ENCODE data around the gene SETD1B. TPM values are rescaled to one million over a fixed set of nuclear protein-coding genes. Genes with fewer than 3 reads are reported as not detected.

SETD1B gene
- polyA plus RNA-seq, 1 donor from 2014 or later: 2.6 TPM

- no peaks in the 10 kb centered on the region for H3F3A ChIP-seq (ENCODE audit: insufficient read depth, low read length, poor library complexity, severe bottlenecking)
- no peak overlapping the region for H2AFZ ChIP-seq (ENCODE audit: low read depth, low read length)
- H3K9me2 ChIP-seq (ENCODE audit: insufficient read depth, low read length): no peaks in the 10 kb centered on the region
- no peak overlapping the region for H3K4me2 ChIP-seq (ENCODE audit: low read length)
- H3K4me3 ChIP-seq (ENCODE audit: low read length): no peak overlapping the region
- no peaks in the 10 kb centered on the region for H3K79me2 ChIP-seq (replicated peaks; ENCODE audit: insufficient read depth, low read length)
- H3K27ac ChIP-seq (ENCODE audit: low read length): no peak overlapping the region
- H4K20me1 ChIP-seq (ENCODE audit: insufficient read depth): no peaks in the 10 kb centered on the region
- no peak overlapping the region for H3K9ac ChIP-seq (ENCODE audit: low read length)
- H3K36me3 ChIP-seq (ENCODE audit: insufficient read depth, low read length): no peaks in the 10 kb centered on the region
- H3K9me3 ChIP-seq (ENCODE audit: low read length): no peaks in the 10 kb centered on the region
- no peak for TF ChIP-seq EP300 (conservative IDR thresholded peaks at IDR 0.05; ENCODE audit: poor library complexity, severe bottlenecking)
- no peak for TF ChIP-seq RAD21 (conservative IDR thresholded peaks at IDR 0.05)
- TF ChIP-seq TAF1 (IDR thresholded peaks at IDR 0.05; ENCODE audit: low read depth): no peak
- TF ChIP-seq REST (IDR thresholded peaks at IDR 0.05; ENCODE audit: borderline replicate concordance): no peak
- TF ChIP-seq CTCF (IDR thresholded peaks at IDR 0.05; ENCODE audit: poor library complexity, severe bottlenecking): no peak
- TF ChIP-seq MXI1 (conservative IDR thresholded peaks at IDR 0.05; ENCODE audit: poor library complexity, severe bottlenecking): no peak
- no peak for TF ChIP-seq EZH2 (IDR thresholded peaks at IDR 0.05; ENCODE audit: borderline replicate concordance, insufficient read depth, low read length, poor library complexity, severe bottlenecking)
- no peak for TF ChIP-seq SMC3 (conservative IDR thresholded peaks at IDR 0.05; ENCODE audit: poor library complexity)
- no peak for TF ChIP-seq POLR2AphosphoS5 (IDR thresholded peaks at IDR 0.05)
- no peaks in the 10 kb centered on the region for H3K27me3 ChIP-seq (ENCODE audit: insufficient read depth, low read depth, low read length)
These were observed 23.7 kb downstream of the SETD1B start for GRCh38 chr12:121827351-121828099.

GRCh38 chr12:121828306-121828705, 24.5 kb downstream of the SETD1B start:
- H3F3A ChIP-seq (ENCODE audit: insufficient read depth, low read length, poor library complexity, severe bottlenecking): no peaks in the 10 kb centered on the region
- H3K9ac ChIP-seq (ENCODE audit: low read length): no peak overlapping the region
- TF ChIP-seq RAD21 (conservative IDR thresholded peaks at IDR 0.05): no peak
- TF ChIP-seq POLR2AphosphoS5 (IDR thresholded peaks at IDR 0.05): no peak
- TF ChIP-seq CTCF (IDR thresholded peaks at IDR 0.05; ENCODE audit: poor library complexity, severe bottlenecking): no peak
- TF ChIP-seq TAF1 (IDR thresholded peaks at IDR 0.05; ENCODE audit: low read depth): no peak
- no peak for TF ChIP-seq EZH2 (IDR thresholded peaks at IDR 0.05; ENCODE audit: borderline replicate concordance, insufficient read depth, low read length, poor library complexity, severe bottlenecking)
- TF ChIP-seq EP300 (conservative IDR thresholded peaks at IDR 0.05; ENCODE audit: poor library complexity, severe bottlenecking): no peak
- TF ChIP-seq SMC3 (conservative IDR thresholded peaks at IDR 0.05; ENCODE audit: poor library complexity): no peak
- TF ChIP-seq REST (IDR thresholded peaks at IDR 0.05; ENCODE audit: borderline replicate concordance): no peak
- TF ChIP-seq MXI1 (conservative IDR thresholded peaks at IDR 0.05; ENCODE audit: poor library complexity, severe bottlenecking): no peak
- no peak overlapping the region for H3K27ac ChIP-seq (ENCODE audit: low read length)
- no peak overlapping the region for H3K4me2 ChIP-seq (ENCODE audit: low read length)
- no peaks in the 10 kb centered on the region for H3K27me3 ChIP-seq (ENCODE audit: insufficient read depth, low read depth, low read length)
- H4K20me1 ChIP-seq (ENCODE audit: insufficient read depth): no peaks in the 10 kb centered on the region
- H3K4me3 ChIP-seq (ENCODE audit: low read length): no peak overlapping the region
- H3K79me2 ChIP-seq (replicated peaks; ENCODE audit: insufficient read depth, low read length): no peaks in the 10 kb centered on the region
- no peaks in the 10 kb centered on the region for H3K9me2 ChIP-seq (ENCODE audit: insufficient read depth, low read length)
- H3K36me3 ChIP-seq (ENCODE audit: insufficient read depth, low read length): no peaks in the 10 kb centered on the region
- no peak overlapping the region for H2AFZ ChIP-seq (ENCODE audit: low read depth, low read length)
- H3K9me3 ChIP-seq (ENCODE audit: low read length): no peaks in the 10 kb centered on the region

Data from neural cell (in vitro differentiated cells).